BE2C (cell line): ENCODE results near the gene KCNQ2.

Experiments used
- DNase-seq: peaks from one replicate; pipeline ENCODE4 v3.0.0-alpha.2; 2020
- H3K27me3 ChIP-seq: fragments of 250-450 bp; sonication (Bioruptor Pico); 2 replicates; pipeline ENCODE4 v1.5.1; 2020; ENCODE audit warnings: mild to moderate bottlenecking
- H3K36me3 ChIP-seq: fragments of 250-450 bp; sonication (Bioruptor Pico); 2 replicates; pipeline ENCODE4 v1.5.1; 2020; ENCODE audit warnings: mild to moderate bottlenecking
- H3K4me1 ChIP-seq: fragments of 250-450 bp; sonication (Bioruptor Pico); 2 replicates; pipeline ENCODE4 v1.5.1; 2020
- H3K4me3 ChIP-seq: 2 replicates; pipeline ENCODE4 v1.5.1; 2011; ENCODE audit warnings: low read depth, low read length
- H3K9me3 ChIP-seq: fragments of 250-450 bp; sonication (Bioruptor Pico); 2 replicates; pipeline ENCODE4 v1.5.1; 2020
- CTCF ChIP-seq: IDR thresholded peaks from 2 replicates; pipeline ENCODE4 v1.5.1; 2012; ENCODE audit warnings: mild to moderate bottlenecking, low read depth, low read length

Gene KCNQ2

GRCh38 chr20:63397155-63397843, 75.2 kb downstream of the KCNQ2 start:
- DNase-seq: no peak
- H3K9me3 ChIP-seq: no peaks in the 10 kb centered on the region
- no peaks in the 10 kb centered on the region for H3K36me3 ChIP-seq
- no peaks in the 10 kb centered on the region for H3K4me1 ChIP-seq
- no peak overlapping the region for H3K4me3 ChIP-seq
- H3K27me3 ChIP-seq: peaks cover 85% of the 10 kb centered on the region
- no peak for TF ChIP-seq CTCF

GRCh38 chr20:63396300-63396699, 76.2 kb downstream of the KCNQ2 start:
- H3K27me3 ChIP-seq: peaks cover 82% of the 10 kb centered on the region

GRCh38 chr20:63395723-63396122, 76.7 kb downstream of the KCNQ2 start:
- DNase-seq: no peak
- no peaks in the 10 kb centered on the region for H3K4me1 ChIP-seq

More at GRCh38 chr20:63396300-63396699, 76.2 kb downstream of the KCNQ2 start:
- DNase-seq: no peak
- Histone ChIP-seq H3K9me3 (no peaks in the 10 kb centered on the region), H3K4me1 (no peaks in the 10 kb centered on the region), H3K36me3 (no peaks in the 10 kb centered on the region), H3K4me3 (no peak overlapping the region)
- no peak for TF ChIP-seq CTCF

GRCh38 chr20:63394920-63395455, 77.5 kb downstream of the KCNQ2 start:
- Histone ChIP-seq H3K4me3 (no peak overlapping the region), H3K36me3 (no peaks in the 10 kb centered on the region), H3K4me1 (no peaks in the 10 kb centered on the region), H3K27me3 (peaks cover 76% of the 10 kb centered on the region), H3K9me3 (no peaks in the 10 kb centered on the region)
- TF ChIP-seq CTCF: no peak
- no peak for DNase-seq

More at GRCh38 chr20:63395723-63396122, 76.7 kb downstream of the KCNQ2 start:
- no peaks in the 10 kb centered on the region for H3K9me3 ChIP-seq
- H3K4me3 ChIP-seq: no peak overlapping the region
- TF ChIP-seq CTCF: no peak
- peaks cover 82% of the 10 kb centered on the region for H3K27me3 ChIP-seq
- no peaks in the 10 kb centered on the region for H3K36me3 ChIP-seq

GRCh38 chr20:63394069-63394919, 78.2 kb downstream of the KCNQ2 start:
- H3K9me3 ChIP-seq: no peaks in the 10 kb centered on the region
- H3K4me1 ChIP-seq: no peaks in the 10 kb centered on the region
- H3K4me3 ChIP-seq: no peak overlapping the region
- H3K27me3 ChIP-seq: peaks cover 69% of the 10 kb centered on the region
- TF ChIP-seq CTCF: no peak
- no peak for DNase-seq
- H3K36me3 ChIP-seq: no peaks in the 10 kb centered on the region

GRCh38 chr20:63393566-63393965, 78.9 kb downstream of the KCNQ2 start:
- Histone ChIP-seq H3K36me3 (no peaks in the 10 kb centered on the region), H3K9me3 (no peaks in the 10 kb centered on the region), H3K4me3 (no peak overlapping the region), H3K27me3 (peaks cover 61% of the 10 kb centered on the region), H3K4me1 (no peaks in the 10 kb centered on the region)
- no peak for DNase-seq
- TF ChIP-seq CTCF: no peak
